ENCODE measurements around the gene STUM. TPM values are rescaled to one million over a fixed set of nuclear protein-coding genes. Genes with fewer than 3 reads are reported as not detected.

The STUM gene
- total and polyA plus RNA-seq, 2 of the 8 experiments (the other 6 are each of a cell fraction or from before 2014, with no cell fraction given), result 0.76 to 1.2 TPM

- no peak for FAIRE-seq
- Histone ChIP-seq H3K23ac (ENCODE audit: insufficient read length) (no peak overlapping the region), H4K20me1 (replicated peaks in 1 of 2; ENCODE audit: control insufficient read depth in 1 of 2, insufficient read depth in 2 of 2, low read length in 2 of 2) (no peaks in the 10 kb centered on the region), H3K4ac (replicated peaks; ENCODE audit: insufficient read length, low read depth, low read length) (no peak overlapping the region), H3K9me3 (ENCODE audit: insufficient read depth in 2 of 2, low read depth in 1 of 2, low read length in 1 of 2) (no peaks in the 10 kb centered on the region), H2BK12ac (ENCODE audit: low read depth, low read length) (0 out of 2 replicates have a peak overlapping the region, but pooled peaks have one; percentile 27), H3K27me3 (replicated peaks in 1 of 4; ENCODE audit: control insufficient read depth in 3 of 4, extremely low read depth in 1 of 4, insufficient read depth in 3 of 4, low read length in 3 of 4) (no peaks in the 10 kb centered on the region), H4K91ac (replicated peaks; ENCODE audit: insufficient read length, low read length) (no peak overlapping the region), H3K4me1 (replicated peaks in 1 of 4; ENCODE audit: control insufficient read depth in 3 of 4, insufficient read depth in 4 of 4, low read length in 3 of 4) (peaks cover 0 to 23% (median 11%) of the 10 kb centered on the region in 4 experiments; a peak in 4 of 7 replicates), H4K5ac (ENCODE audit: insufficient read length, low read depth, low read length) (no peak overlapping the region), H2BK20ac (ENCODE audit: low read length) (no peak overlapping the region), H3K27ac (ENCODE audit: low read depth, low read length) (no peak overlapping the region), H2AFZ (ENCODE audit: low read length) (no peak overlapping the region), H4K8ac (ENCODE audit: extremely low read depth, insufficient read depth, low read length) (peak overlapping the region; percentile 35; the same call in 1 of the 2 replicates), H2BK15ac (ENCODE audit: low read length) (no peak overlapping the region), H3K14ac (ENCODE audit: insufficient read length) (no peak overlapping the region), H3K56ac (replicated peaks; ENCODE audit: insufficient read length, low read depth, low read length) (no peak overlapping the region), H2AK5ac (ENCODE audit: low read depth, low read length) (no peak overlapping the region), H3K79me1 (ENCODE audit: low read depth, low read length) (no peaks in the 10 kb centered on the region), H3K36me3 (ENCODE audit: control insufficient read depth in 2 of 4, insufficient read depth in 4 of 4, low read length in 3 of 4) (no peaks in the 10 kb centered on the region), H3K79me2 (ENCODE audit: control insufficient read depth in 1 of 2, insufficient read depth in 2 of 2, low read length in 2 of 2) (no peaks in the 10 kb centered on the region), H3K4me2 (ENCODE audit: insufficient read depth in 1 of 2, low read depth in 2 of 2, low read length in 2 of 2) (no peak overlapping the region), H3K18ac (ENCODE audit: extremely low read depth, low read length) (no peak overlapping the region), H3K4me3 (ENCODE audit: extremely low read depth in 1 of 4, insufficient read depth in 2 of 4, low read depth in 3 of 4, low read length in 4 of 4) (no peak overlapping the region), H2BK5ac (ENCODE audit: low read depth, low read length) (no peak overlapping the region), H3K23me2 (ENCODE audit: low read depth, low read length) (no peaks in the 10 kb centered on the region), H2BK120ac (replicated peaks; ENCODE audit: low read depth, low read length) (no peak overlapping the region), H3K9ac (replicated peaks in 1 of 4; ENCODE audit: extremely low read depth in 1 of 4, low read depth in 3 of 4, low read length in 3 of 4) (no peak overlapping the region)
- ChIA-PET POLR2A (ENCODE audit: partially characterized antibody) (no interaction called here), CTCF (ENCODE audit: partially characterized antibody) (interaction anchor here (0.6 to 3.8 kb wide), 11 partner anchors 9 to 166 kb away, joined by 3 to 14 read pairs (median 4); no protein-coding TSS in a partner anchor)
- DNase-seq (ENCODE audit: low read depth in 1 of 2, low spot score in 2 of 2), result no peak
- 85% methylated on average over 24 of the region's 24 CpGs; no CpG with 5 or more reads in 1 of the 2 experiments for WGBS, 2 experiments (ENCODE audit: extremely low coverage in 1 of 2, insufficient coverage in 1 of 2, insufficient read length in 1 of 2, insufficient replicate concordance in 2 of 2, low coverage in 1 of 2, low lambda C conversion rate in 2 of 2, missing lambda C conversion rate in 1 of 2)
- TF ChIP-seq TEAD4 (IDR thresholded peaks at IDR 0.05; ENCODE audit: low read depth, low read length), result no peak
- TF ChIP-seq RXRA (IDR thresholded peaks at IDR 0.05; ENCODE audit: insufficient read depth, low read depth, low read length), result no peak
- no peak for TF ChIP-seq CREB1 (IDR thresholded peaks at IDR 0.05)
- TF ChIP-seq SIN3A (conservative IDR thresholded peaks at IDR 0.05 in 1 of 2, IDR thresholded peaks at IDR 0.05 in 1 of 2; ENCODE audit: low read depth in 1 of 2, low read length in 2 of 2), result no peak
- no peak for TF ChIP-seq YY1 (IDR thresholded peaks at IDR 0.05; ENCODE audit: low read depth, low read length)
- no peak for TF ChIP-seq PHF8 (conservative IDR thresholded peaks at IDR 0.05; ENCODE audit: low read depth, low read length)
- no peak for TF ChIP-seq SP4 (IDR thresholded peaks at IDR 0.05; ENCODE audit: low read length)
- no peak for TF ChIP-seq CBX5 (IDR thresholded peaks at IDR 0.05; ENCODE audit: low read depth, low read length)
- TF ChIP-seq CHD1 (IDR thresholded peaks at IDR 0.05; ENCODE audit: low read depth, low read length), result no peak
- TF ChIP-seq GABPA (IDR thresholded peaks at IDR 0.05; ENCODE audit: borderline replicate concordance, insufficient read depth, low read length), result no peak
- no peak for TF ChIP-seq ATF3 (IDR thresholded peaks at IDR 0.05; ENCODE audit: insufficient read depth, low read depth, low read length)
- no peak for TF ChIP-seq TBP (IDR thresholded peaks at IDR 0.05; ENCODE audit: low read depth, low read length)
Measured at GRCh38 chr1:226602186-226603021, 53.8 kb downstream of the STUM start.

Data from H1 (cell line).